Endothelial cell of umbilical vein (primary cell): ENCODE measurements around the gene CHCHD4. TPM values are rescaled to one million over a fixed set of nuclear protein-coding genes. Genes with fewer than 3 reads are reported as not detected.

Experiments
- BruUV-seq: library from RNA; stranded (reverse); fragments of 400-500 nt; replicated peaks from 2 replicates; lab custom pipeline; 2021; lab: Mats Ljungman, UMichigan
- CTCF ChIA-PET: fragments of 300-600, 350-600 bp; sonication (Branson Sonifier 250); formaldehyde crosslinking; loops from one replicate; lab custom pipeline; 2021; ENCODE audit warnings: antibody characterized with exemption, inconsistent platforms; lab: Charles Lee
- POLR2A ChIA-PET: fragments of 300-600, 350-600 bp; sonication (Branson Sonifier 250); formaldehyde crosslinking; loops from one replicate; lab custom pipeline; 2021; ENCODE audit warnings: antibody characterized with exemption, inconsistent platforms; lab: Charles Lee
- DNase-seq: peaks from one replicate; pipeline ENCODE4 v3.0.0-alpha.2; 2011; ENCODE audit warnings: low read depth, low spot score
- FAIRE-seq: peaks from 2 replicates; lab custom pipeline; 2011; peaks lifted over from hg19 to GRCh38; lab: Jason Lieb, UNC
- H2AFZ ChIP-seq: 2 replicates; pipeline ENCODE4 v1.6.0; 2012; ENCODE audit warnings: low read depth, low read length, control low read depth, inconsistent platforms
- H3K27ac ChIP-seq: 2 replicates; pipeline ENCODE4 v1.5.1; 2011; ENCODE audit warnings: low read depth, mild to moderate bottlenecking, control low read depth, low read length, moderate library complexity; ENCODE audit not compliant: insufficient read depth
- H3K27me3 ChIP-seq, 2 experiments: 2 replicates each; pipeline versions ENCODE4 v1.6.0 to v1.6.1; 2011; ENCODE audit warnings: low read length in 2 of 2, mixed read lengths in 1 of 2; ENCODE audit not compliant: control insufficient read depth in 2 of 2, insufficient read depth in 2 of 2
- H3K36me3 ChIP-seq, 2 experiments: 2 replicates in 1 of 2; 3 replicates in 1 of 2; pipeline ENCODE4 v1.5.1; 2011; ENCODE audit warnings: low read length in 2 of 2, mild to moderate bottlenecking in 1 of 2, moderate library complexity in 1 of 2; ENCODE audit not compliant: control insufficient read depth in 2 of 2, insufficient read depth in 2 of 2; ENCODE audit errors: extremely low read depth in 1 of 2
- H3K4me1 ChIP-seq: 3 replicates; pipeline ENCODE4 v1.5.1; 2011; ENCODE audit warnings: mild to moderate bottlenecking, low read length; ENCODE audit not compliant: control insufficient read depth, insufficient read depth; ENCODE audit errors: extremely low read depth
- H3K4me2 ChIP-seq: 2 replicates; pipeline ENCODE4 v1.6.1; 2011; ENCODE audit warnings: low read length, control low read depth, mixed read lengths; ENCODE audit not compliant: insufficient read depth
- H3K4me3 ChIP-seq, 3 experiments: fragments of 200-600 bp in 1 of 3; sonication (generic), shearing (Covaris generic) in 1 of 3; replicated peaks in 1 of 3; 2 replicates each; pipeline ENCODE4 v1.5.1; 2011 to 2016; ENCODE audit warnings: control low read depth in 3 of 3, low read length in 3 of 3, mild to moderate bottlenecking in 2 of 3, inconsistent platforms in 1 of 3, low read depth in 1 of 3, moderate library complexity in 1 of 3; ENCODE audit not compliant: insufficient read depth in 1 of 3
- H3K79me2 ChIP-seq: 2 replicates; pipeline ENCODE4 v1.6.0; 2012; ENCODE audit warnings: low read length, inconsistent platforms; ENCODE audit not compliant: control insufficient read depth, insufficient read depth
- H3K9ac ChIP-seq: replicated peaks from 2 replicates; pipeline ENCODE3; 2011; ENCODE audit warnings: low read length, control low read depth; ENCODE audit not compliant: insufficient read depth; ENCODE audit errors: extremely low read depth
- H3K9me1 ChIP-seq: replicated peaks from 3 replicates; pipeline ENCODE4 v1.6.0; 2011; ENCODE audit warnings: mild to moderate bottlenecking, low read length; ENCODE audit not compliant: control insufficient read depth, insufficient read depth; ENCODE audit errors: extremely low read depth
- H3K9me3 ChIP-seq: replicated peaks from 2 replicates; pipeline ENCODE4 v1.5.1; 2012; ENCODE audit warnings: low read length, inconsistent platforms; ENCODE audit not compliant: control insufficient read depth, insufficient read depth
- H4K20me1 ChIP-seq: replicated peaks from 2 replicates; pipeline ENCODE3; 2011; ENCODE audit warnings: mild to moderate bottlenecking, low read length; ENCODE audit not compliant: control insufficient read depth, insufficient read depth; ENCODE audit errors: extremely low read depth
- CTCF ChIP-seq, 2 donors: IDR thresholded peaks; 1 replicate in 1 of 2; 2 replicates in 1 of 2; pipeline ENCODE4 v1.5.1; 2011; ENCODE audit warnings: low read length in 2 of 2, mild to moderate bottlenecking in 2 of 2, moderate library complexity in 2 of 2, control low read depth in 1 of 2, inconsistent platforms in 1 of 2, low read depth in 1 of 2; ENCODE audit not compliant: insufficient read depth in 1 of 2; ENCODE audit errors: extremely low read depth in 1 of 2
- EZH2 ChIP-seq: IDR thresholded peaks from 2 replicates; pipeline ENCODE4 v1.6.1; 2012; ENCODE audit warnings: borderline replicate concordance, low read depth, mild to moderate bottlenecking, moderate library complexity, low read length, inconsistent platforms; ENCODE audit not compliant: severe bottlenecking
- FOS ChIP-seq: IDR thresholded peaks from 2 replicates; pipeline ENCODE4 v1.6.1; 2011; ENCODE audit warnings: mild to moderate bottlenecking, low read length, moderate library complexity, borderline replicate concordance; ENCODE audit not compliant: insufficient read depth
- GATA2 ChIP-seq: IDR thresholded peaks from 2 replicates; pipeline ENCODE4 v1.7.0; 2011; ENCODE audit warnings: low read depth, mild to moderate bottlenecking, moderate library complexity, mixed read lengths, low read length; ENCODE audit not compliant: insufficient read length, insufficient read depth
- MAX ChIP-seq: IDR thresholded peaks from 2 replicates; pipeline ENCODE4 v1.6.1; 2011; ENCODE audit not compliant: insufficient read depth, insufficient read length
- MYC ChIP-seq: IDR thresholded peaks from one replicate; pipeline ENCODE4 v1.6.1; 2011; ENCODE audit warnings: mild to moderate bottlenecking, low read depth, low read length
- POLR2A ChIP-seq: IDR thresholded peaks from 2 replicates; pipeline ENCODE4 v1.6.1; 2012; ENCODE audit warnings: low read depth, mild to moderate bottlenecking, control low read depth, low read length
- POLR2AphosphoS5 ChIP-seq: IDR thresholded peaks from 2 replicates; pipeline ENCODE4 v1.6.1; 2012; ENCODE audit warnings: low read depth, mild to moderate bottlenecking, control low read depth, low read length, moderate library complexity; ENCODE audit not compliant: insufficient read depth
- dilution Hi-C: fragments of 300-500 bp; cut with MboI; formaldehyde crosslinking; loops from one replicate; pipeline ENCODE4 v1.15.0; 2019; ENCODE audit warnings: low sequenced_read_pairs; ENCODE audit not compliant: extremely low pct_ligation_motif_present
- intact Hi-C: fragments of 100-400 bp; cut with micrococcal nuclease; formaldehyde crosslinking; loops from one replicate; pipeline ENCODE4 v1.10.0; 2022
- polyA plus RNA-seq, 4 experiments: library from polyadenylated mRNA; depleted of rRNA in 3 of 4; stranded (reverse) in 3 of 4; unstranded in 1 of 4; fragments of >200 nt; gene quantifications; 2 replicates each; pipeline versions ENCODE4 v1.2.1 to v1.2.3, GENCODE V29; 2011 to 2012; ENCODE audit warnings: missing spikeins in 1 of 4
- total RNA-seq: library from RNA; stranded (reverse); gene quantifications from 2 replicates; pipeline ENCODE4 v1.2.3, GENCODE V29; 2021

CHCHD4 gene
- total and polyA plus RNA-seq, 2 donors (not counting 3 experiments of a cell fraction or from before 2014, with no cell fraction given) = 8.5 to 13.6 TPM

GRCh38 chr3:14161282-14161681 lies 36.6 kb upstream of the CHCHD4 start:
- POLR2A ChIA-PET = no interaction called here
- no TSS peak for BruUV-seq
- H4K20me1 ChIP-seq = no peaks in the 10 kb centered on the region
- TF ChIP-seq MAX (no peak), POLR2AphosphoS5 (no peak), MYC (no peak), FOS (no peak), POLR2A (no peak), EZH2 (no peak), CTCF (IDR thresholded peaks at IDR 0.05; ENCODE audit: extremely low read depth in 1 of 2, insufficient read depth in 1 of 2, low read depth in 1 of 2, low read length in 2 of 2) (no peak), GATA2 (no peak)
- H3K4me2 ChIP-seq = no peak overlapping the region
- H2AFZ ChIP-seq = no peak overlapping the region
- H3K4me3 ChIP-seq = no peak overlapping the region
- no peak overlapping the region for H3K27ac ChIP-seq
- no peaks in the 10 kb centered on the region for H3K4me1 ChIP-seq
- FAIRE-seq = no peak
- H3K79me2 ChIP-seq = no peaks in the 10 kb centered on the region
- H3K9me1 ChIP-seq = no peaks in the 10 kb centered on the region
- dilution Hi-C loops = no loop called here
- peaks cover 3% of the 10 kb centered on the region for H3K9me3 ChIP-seq
- CTCF ChIA-PET = no interaction called here
- DNase-seq = no peak
- intact Hi-C loops = no loop called here
- H3K27me3 ChIP-seq = no peaks in the 10 kb centered on the region
- peaks cover 43 to 45% of the 10 kb centered on the region in 2 experiments for H3K36me3 ChIP-seq
- no peak overlapping the region for H3K9ac ChIP-seq
